ENCODE data around the gene TSPAN6.

DNA sequence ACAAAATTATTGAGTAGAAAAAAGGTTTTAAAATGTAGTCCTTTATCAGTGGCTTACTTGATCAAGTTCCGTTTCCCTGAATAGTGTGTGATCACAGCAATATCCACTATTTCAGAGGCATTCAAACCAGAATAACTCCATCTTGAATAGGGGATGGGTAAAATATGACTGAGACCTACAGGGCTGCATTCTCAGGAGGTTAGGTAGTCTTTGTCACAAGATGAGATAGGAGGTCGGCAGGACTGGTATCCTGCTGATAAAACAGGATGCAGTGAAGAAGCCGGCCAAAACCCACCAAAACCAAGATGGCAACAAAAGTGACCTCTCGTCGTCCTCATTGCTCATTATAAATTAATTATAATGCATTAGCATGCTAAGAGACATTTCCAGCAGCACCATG lies 24.7 kb downstream of the TSPAN6 start:
- TF ChIP-seq, protein P1, sequence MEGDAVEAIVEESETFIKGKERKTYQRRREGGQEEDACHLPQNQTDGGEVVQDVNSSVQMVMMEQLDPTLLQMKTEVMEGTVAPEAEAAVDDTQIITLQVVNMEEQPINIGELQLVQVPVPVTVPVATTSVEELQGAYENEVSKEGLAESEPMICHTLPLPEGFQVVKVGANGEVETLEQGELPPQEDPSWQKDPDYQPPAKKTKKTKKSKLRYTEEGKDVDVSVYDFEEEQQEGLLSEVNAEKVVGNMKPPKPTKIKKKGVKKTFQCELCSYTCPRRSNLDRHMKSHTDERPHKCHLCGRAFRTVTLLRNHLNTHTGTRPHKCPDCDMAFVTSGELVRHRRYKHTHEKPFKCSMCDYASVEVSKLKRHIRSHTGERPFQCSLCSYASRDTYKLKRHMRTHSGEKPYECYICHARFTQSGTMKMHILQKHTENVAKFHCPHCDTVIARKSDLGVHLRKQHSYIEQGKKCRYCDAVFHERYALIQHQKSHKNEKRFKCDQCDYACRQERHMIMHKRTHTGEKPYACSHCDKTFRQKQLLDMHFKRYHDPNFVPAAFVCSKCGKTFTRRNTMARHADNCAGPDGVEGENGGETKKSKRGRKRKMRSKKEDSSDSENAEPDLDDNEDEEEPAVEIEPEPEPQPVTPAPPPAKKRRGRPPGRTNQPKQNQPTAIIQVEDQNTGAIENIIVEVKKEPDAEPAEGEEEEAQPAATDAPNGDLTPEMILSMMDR (IDR thresholded peaks at IDR 0.05), result no peak
- TF ChIP-seq EZH2 (IDR thresholded peaks at IDR 0.05), result no peak
